NT2/D1 (cell line): ENCODE measurements around the gene TNS3.

ENCODE experiments used
- SUZ12 ChIP-seq: IDR thresholded peaks from 2 replicates; pipeline ENCODE4 v1.6.1; 2011; ENCODE audit not compliant: insufficient read length, insufficient read depth; ENCODE audit errors: extremely low read depth
- ZNF274 ChIP-seq: IDR thresholded peaks from 2 replicates; pipeline ENCODE4 v1.6.1; 2011; ENCODE audit warnings: mild to moderate bottlenecking, low read depth, low read length

GRCh38 chr7:47303695-47304453, 278.0 kb downstream of the TNS3 start:
- no peak for TF ChIP-seq ZNF274
- TF ChIP-seq SUZ12: no peak
